Stimulated activated CD4-positive, alpha-beta T cell treated with anti-CD3 and anti-CD28 coated beads, TNF-alpha, amount 100 ng/mL, for 24 hours (primary cell): ENCODE data around the gene XRN2.

Experiments
- DNase-seq, 3 experiments: peaks; one replicate each; pipeline ENCODE4 v3.0.0-alpha.2; 2020; ENCODE audit warnings: low read depth in 3 of 3

Gene XRN2

DNA sequence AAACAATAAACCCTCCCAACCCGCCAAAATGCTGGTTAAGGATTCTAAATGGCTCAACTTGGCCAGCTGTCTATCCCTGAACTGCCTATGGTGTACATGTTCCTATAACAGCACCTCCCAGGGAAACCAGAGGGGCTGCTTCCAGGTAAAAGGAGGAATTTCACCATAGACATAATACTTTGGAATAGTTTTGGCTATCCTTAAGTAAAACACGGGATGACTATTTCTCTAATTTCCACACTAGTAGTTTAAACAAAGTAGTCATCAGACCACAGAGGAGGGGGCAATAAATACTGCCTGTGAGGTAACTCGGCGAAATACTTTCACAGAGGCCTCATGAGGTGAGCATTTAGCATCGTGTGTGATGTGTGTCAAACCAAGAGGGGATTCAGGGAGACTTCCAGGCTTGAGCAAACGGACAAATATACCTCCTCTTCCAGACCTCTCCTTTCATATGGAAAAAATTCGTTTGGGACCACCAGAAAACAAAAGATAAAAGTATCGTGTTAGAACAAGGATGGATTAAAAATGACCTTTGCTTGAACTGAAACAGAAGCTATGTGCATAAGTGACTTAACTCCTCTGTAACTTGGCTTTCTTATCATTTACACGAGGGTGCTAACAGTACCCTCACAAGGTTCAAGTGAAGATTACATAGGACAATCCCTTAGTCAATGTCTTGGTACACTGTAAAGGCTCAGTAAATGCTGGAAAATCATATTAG is 1.0 kb upstream of the XRN2 start:
- DNase-seq, result no peak

DNA sequence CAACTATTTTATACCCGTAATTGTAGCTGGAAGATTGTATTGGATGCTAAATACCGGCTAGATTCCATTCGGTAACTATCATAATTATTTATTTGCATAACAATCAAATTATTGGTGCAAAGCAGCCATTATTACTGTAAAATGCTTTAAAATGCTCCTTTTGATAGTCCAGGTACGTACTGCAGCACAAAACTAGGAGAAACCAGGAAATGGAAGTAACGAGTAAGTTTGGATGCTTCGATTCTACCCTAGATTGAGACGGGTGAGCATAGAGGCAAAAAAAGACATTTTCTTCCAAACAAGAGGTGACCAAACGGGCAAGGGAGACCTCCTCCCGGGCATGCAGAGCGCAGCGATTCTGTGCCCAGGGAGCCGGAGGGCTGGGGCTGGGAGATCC is 469 bp upstream of the XRN2 start:
- no peak for DNase-seq

DNA sequence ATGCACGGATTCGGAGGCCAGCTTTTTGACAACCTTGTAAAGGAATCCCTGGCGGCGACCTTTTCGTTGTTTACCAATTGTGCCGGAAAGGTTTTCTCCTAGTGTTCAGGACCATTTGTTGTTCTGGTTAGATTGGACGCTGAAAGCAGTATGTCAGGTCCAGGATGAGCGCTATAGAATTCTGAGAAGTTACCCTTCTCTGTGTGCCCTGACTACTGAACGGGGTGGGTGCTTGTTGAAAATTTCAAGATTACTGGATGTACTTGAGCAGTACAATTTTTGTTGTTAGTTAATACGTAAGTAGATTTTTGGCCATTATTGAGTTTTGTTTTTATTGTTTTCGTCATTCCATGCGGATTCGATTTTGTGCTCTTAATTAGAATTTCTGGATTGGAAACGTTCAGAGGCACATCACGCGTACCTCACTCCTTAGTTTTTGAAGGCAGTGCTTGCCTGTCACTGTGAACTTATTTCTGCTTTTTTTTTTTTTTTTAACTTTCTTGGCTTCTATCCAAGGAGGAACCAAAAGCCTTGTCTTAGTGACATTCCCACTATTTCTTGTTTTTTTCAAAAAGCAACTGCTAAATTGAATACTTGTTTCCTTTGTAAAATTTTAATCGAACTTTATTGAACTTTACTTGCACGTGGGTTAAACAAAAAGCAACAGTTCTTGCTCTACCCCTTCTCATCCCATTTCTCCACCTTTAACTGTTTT is 898 bp downstream of the XRN2 start:
- no peak for DNase-seq

DNA sequence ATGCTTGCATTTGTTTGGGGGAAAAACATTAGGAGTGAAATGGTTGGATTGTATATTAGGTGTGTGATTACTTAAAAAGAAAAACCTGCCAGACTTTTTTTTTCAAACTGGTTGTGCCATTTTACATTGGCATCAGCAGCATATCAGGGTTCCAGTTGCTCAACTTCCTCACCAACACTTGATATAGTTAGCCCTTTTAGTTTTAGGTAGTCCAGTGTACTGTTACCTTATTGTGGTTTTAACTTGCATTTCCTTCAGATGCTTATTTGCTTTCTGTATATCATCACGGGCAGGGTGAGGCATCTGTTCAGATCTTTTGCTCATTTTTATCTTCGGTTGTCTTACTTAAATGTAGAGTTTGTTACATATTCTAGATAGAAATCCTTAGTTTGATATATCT is 5.2 kb downstream of the XRN2 start:
- DNase-seq, result no peak

DNA sequence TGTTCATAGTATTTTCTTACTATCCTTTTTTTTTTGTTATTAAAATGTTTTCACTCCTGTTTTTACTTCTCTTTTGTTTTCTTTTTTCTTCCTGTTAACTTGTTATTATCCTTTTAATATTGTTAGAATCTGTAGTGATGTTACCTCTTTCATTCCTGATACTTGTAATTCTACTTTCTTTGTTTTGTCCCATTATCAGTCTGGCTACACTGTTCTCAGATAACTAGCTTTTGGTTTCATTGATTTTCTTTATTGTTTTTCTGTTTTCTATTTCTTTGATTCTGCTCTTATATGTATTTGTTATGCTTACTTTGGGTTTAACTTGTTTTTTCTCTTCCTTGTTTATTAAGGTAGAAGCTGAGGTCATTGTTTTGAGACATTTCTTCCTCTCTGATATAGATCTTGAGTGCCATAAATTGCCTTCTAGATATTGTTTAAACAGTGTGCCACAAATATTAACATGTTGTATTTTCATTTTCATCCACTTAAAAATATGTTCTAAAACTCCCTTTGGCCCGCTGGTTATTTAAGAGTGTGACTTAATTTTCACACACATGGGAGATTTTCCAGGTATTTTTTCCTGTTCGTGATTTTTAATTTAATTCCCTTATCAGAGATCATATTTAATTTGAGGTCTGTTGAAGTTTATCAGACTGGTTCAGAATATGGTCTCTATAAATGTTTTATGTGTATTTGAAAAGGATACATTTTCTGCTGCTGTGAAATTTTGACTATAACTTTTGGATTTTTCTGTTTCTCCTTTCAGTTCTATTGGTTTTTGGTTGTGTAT is 6.7 kb downstream of the XRN2 start:
- DNase-seq, result no peak

DNA sequence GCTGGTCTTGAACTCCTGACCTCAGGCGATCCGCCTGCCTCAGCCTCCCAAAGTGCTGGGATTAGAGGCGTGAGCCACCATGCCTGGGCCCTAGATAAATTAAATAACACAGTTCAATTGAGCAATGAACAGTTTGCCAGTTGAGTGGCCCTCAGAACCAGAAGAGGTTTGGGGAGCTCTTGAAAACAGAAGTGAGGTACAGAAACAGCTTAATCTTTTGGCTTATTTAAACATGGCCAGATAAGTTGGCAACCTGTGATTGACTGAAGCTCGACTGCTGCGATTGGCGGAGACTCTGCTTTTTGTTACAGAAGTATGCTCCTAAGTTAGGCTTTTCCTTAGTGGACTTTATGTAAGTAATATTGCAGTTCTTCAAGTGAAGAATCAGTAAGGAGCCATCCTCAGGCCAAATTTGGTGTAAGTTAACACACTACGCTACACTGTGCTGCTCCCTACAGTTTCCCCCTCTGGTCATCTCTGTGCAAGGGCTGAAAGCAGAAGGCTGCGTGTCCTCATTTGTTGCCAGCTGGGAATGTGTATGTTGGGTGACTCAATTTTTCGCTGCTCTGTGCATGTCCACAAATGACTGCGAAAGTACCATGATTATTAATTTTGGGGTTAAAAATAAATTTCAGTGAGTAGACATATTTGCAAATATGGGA is 9.8 kb downstream of the XRN2 start:
- no peak for DNase-seq

DNA sequence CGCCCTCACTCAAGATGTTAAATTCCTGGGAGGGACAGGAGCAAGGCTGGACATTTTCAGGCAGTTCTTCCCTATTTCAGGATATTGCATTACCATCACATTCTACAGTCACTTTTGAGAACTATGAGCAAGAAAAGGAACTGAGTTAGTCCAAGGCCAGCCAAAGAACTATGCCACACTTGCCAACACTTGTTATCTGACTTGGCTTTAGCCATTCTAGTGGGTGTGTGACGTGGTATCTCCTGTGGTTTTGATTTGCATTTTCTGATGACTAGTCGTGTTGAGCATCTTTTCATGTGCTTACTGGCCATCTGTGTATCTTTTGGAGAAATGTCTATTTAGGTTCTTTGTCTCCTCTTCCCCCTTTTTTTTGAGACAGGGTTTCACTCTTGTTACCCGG is 12.0 kb downstream of the XRN2 start:
- DNase-seq, result no peak

DNA sequence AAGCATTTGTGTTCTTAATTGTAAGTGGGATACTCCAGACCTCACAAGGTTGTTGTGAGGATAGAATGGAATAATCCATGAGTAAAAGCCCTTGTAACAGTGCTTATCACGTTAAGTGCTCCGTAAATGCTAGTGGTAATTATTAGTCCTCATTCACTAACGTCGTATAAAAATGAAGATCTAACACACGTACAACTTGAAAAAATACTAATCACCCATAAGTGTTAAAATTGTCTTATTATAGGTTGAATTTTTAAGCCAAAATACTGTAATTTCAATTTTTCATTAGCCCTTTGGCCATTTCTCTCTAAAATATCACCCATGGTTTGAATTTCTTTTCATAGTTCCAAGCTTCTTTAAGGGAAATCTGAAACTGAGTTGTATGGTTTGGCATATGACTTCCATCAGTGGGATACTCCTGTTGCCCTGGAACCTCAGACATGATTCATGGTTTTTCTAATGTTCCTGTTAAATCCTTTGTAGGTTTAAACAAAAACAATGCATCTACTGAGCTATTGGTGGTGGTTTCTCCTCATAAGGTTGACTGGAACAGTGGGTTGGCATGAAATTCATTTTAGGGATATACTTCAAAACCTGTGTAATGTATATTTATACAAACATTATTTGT is 19.1 kb downstream of the XRN2 start:
- no peak for DNase-seq

DNA sequence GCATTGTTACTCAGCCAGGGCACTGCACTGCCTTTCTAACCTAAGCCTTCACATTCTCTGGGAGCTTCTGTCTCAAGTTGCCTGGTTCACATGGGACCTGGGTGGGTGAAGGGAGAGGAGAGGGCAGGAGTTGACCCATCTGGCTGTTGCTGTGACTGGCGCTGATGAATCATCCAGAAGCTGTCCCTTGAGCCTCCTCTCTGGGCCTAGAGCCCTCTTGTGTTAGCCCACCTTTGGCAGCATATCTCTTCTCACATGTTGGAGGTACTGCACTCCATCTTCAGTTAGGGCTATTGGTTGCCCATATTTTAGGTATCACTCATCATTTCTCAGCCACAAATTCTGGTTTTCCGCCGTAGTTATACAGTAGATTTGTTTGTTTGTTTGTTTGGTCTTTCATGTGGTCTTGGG is 19.8 kb downstream of the XRN2 start:
- DNase-seq, result no peak

DNA sequence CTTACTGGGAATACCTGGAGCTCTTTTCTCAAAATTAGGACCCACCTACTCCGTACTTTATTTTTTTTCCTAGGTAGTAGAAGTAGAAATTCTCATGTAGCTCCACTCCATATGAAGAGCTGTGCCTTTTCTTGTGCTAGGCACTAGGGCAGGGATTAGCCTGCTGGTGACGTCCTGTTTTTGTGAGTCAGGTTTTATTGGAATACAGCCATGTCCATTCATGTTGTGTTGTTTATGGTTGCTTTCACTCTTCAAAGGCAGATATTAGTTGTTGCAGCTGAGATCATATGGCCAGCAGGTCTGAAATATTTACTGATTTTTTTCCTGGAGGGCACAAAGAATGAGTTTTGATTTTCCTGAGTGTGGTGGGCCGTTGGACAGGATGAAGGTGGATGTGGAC is 20.5 kb downstream of the XRN2 start:
- no peak for DNase-seq

DNA sequence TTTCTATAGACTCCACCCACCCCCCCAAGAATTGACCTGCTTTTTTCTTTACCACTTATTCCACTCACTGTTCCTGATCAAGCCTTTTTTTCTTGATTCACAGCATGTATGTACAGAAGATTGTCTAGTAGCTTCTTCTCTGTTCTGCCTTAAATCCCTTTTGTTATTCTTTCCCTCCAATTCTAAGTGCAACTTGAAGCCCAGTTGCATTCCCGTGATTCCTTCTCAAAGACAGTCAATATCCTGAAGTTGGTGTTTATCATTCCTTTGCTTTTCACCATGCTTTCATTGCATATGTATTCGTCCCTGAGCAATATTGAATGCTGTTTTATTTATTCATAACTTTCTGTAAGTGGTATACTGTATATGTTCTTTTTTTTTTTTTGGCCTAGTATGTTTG is 21.0 kb downstream of the XRN2 start:
- no peak for DNase-seq

DNA sequence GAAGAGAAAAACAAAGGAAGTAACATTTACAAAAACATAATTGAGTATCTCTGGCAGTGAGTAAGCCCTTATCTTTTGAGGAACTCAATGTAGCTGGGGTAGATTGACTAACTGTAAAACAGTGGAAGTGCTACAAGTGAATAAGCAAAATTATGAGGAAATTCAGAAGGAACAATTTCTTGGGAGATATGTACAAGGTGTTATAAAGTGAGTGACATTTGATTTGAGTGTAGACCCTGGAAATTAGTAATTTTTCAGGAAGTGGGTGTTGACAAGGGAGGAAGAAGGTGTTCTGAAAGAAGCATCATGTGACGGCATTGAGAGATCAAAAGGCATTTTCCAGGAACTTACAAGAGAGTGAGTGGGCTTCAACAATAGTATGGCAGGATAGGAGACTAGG is 22.2 kb downstream of the XRN2 start:
- DNase-seq, result no peak

DNA sequence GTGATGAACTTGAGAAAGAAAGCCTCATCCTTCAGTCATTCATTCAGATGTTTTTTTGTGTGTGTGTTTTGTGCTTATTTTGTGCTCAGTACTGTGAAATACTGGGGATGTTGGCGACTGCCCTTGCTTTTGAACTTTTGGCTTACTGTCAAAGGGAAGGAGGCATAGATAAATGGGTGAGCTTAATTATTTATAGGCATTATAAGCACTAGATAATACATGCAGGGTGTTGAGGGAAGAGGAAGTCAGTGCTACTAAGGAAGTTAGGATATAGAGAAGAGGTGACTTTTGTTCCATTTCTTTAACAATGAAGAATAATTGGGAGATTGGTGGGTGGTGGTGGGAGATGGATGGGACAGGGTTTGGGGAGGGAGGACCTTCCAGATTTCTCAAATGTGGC is 23.6 kb downstream of the XRN2 start:
- no peak for DNase-seq

DNA sequence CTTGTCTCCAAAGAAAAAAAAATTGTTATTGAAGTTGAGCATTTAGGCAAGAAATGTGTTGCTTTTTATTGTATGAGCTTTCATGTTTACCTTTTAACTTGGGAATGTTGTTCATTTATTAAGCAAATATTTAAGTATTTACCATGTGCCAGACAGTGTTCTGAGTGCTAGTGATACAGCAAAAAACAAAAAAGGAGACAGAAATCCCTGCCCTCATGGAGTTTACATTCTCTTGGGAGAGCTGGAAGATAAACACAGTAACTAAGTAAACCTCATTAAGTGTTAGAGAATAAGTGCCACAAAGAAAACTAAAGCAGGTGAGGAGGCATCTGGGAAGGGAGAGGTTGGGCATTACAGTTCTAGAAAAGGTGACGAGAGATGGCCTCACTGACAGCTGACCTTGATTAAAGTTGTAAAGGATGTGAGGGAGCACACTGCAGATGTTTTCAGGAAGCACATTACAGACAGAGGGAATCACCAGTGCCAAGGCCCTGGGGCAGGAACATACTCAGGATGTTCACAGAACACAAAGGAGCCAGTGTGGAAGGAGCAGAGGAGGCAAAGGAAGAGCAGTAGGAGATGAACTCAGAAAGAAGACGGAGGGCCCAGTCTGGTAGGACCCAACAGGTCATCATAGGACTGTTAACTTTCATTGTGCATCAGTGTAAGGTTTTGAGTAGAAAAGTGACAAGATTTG is 33.5 kb downstream of the XRN2 start:
- DNase-seq, result no peak

DNA sequence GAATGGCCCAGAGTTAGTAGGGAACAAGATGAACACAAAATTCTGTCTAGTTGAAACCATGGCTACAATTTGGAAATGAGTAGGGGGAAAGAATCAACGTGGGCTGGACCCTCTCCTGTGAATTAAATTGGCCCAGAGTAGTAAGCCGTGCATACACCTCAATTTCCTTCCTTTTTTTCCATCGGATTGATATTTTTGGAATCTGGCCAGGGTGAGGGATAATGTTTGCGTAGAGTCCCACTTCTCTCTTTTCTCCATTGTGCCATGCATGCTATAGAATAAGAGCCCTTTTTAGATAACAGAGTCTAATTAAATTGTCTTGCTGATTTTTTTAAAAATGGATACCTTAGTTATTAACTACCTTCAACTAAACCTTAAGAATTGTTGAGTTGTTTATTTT is 35.2 kb downstream of the XRN2 start:
- no peak for DNase-seq

DNA sequence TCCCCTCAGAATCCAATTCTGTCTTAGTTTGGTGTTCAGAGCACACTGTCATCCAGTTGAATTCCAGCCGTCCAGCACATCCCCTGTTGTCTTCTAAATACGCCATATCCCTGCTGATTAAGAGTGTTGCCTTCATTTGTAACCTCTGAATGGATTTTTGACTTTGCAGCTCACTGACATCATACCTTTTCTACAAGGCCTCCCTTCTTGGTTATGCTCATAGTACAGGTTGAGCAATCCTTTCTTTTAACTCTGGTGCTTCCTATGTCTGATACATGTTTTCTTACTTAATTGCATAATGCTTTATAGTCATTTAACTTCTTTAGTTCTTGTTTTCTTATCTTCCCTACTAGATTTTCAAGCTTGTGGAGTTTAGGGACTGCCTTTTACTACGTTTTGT is 36.4 kb downstream of the XRN2 start:
- DNase-seq, result no peak

DNA sequence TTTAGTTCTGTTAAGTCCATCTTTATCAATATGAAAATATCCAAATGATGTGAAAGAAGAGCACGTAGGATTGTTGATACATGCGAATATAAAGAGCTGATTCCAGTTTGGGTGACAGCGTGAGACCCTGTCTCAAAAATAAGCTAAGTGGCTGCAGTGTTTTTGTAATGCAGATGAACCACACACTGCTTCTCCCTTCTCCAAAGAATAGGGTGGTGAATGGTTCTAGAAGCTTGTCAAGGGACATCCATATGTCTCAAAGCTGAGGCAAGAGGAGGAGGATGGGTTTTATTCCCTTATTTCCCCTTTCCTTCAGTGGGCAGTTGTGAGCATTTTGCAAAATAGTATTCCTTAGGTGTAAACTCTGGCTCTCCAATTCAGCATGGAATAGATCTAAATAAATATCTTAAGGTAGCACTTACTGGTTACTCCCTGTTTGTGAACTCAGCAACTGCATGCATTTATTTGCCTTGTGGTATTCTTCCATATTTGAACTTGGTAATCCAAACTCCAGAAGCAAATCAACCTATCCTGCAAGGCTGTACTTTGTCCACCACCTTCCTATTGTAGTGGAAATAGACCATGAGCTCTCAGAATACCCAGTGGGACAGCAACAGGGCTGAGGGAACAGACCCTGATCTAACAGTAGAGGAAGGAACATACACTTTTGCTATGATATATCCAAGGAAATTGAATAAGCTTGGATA is 38.0 kb downstream of the XRN2 start:
- no peak for DNase-seq

DNA sequence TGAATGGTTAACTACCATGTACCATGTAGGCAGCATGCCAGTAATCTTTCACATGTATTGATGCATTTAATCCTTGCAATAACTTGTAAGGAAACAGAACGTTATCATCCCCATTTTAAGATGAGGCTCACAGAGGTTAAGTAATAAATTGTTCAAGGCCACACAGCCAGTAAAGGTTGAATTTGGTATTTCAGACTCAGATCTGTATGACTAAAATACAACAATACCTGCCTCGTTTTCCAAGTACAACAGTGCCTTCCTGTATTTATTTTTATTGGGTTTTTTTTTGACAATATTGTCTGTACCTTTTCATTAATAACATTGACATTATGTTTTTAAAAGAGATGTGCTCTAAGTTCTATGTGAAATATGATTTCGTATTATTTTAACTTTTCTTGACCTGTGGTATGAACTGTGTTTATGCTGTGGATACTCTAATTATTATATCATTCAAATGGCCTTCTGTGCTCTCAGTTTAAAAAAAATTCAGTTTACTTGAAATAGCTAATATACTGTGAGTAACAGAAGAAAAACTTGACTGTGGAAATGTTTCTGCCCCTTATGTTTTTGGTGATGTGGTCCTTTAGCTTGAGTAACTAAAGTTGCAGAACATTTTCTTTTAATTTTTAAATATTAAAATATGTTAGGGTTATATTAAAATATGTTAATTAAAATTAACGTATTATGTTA is 39.7 kb downstream of the XRN2 start:
- DNase-seq, result no peak

DNA sequence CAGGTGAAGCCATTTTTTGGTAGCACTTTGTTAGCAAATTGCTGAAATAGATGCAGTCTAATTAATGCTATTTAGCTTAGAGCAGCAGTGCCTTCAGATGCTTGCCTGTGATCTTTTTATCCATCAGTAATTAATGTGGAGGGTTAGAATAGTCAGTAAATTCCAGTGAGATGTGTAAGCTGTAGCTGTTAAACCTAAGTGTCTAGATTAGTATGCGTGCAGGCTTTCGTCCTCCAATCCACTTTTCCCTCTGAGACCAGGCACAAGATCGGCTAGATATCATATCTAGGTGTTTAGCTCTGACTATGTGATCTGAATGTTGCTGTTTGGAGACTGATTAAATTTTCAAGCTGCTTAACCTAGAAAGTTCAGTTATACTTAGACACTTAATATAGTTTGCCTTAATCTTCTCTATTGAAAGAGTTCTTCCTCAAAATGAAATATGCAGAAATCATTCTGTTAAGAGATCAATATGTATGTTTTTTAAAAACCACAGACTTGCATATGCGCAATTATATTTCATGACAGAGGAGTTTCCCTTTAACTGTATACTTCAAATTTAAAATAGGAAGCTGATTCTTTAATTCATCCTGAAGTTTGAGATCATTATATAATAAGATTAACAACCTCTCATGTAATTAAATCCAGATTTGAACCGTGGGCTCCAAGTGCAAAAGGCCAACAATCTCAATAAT is 41.2 kb downstream of the XRN2 start:
- no peak for DNase-seq
